DND-41 (cell line): ENCODE data around the gene DIS3L2.

ENCODE experiments used
- ATAC-seq: fragments of 200-7000 bp; cut with Tn5 transposase; 3 replicates; pipeline ENCODE4 v1.9.1; 2021; ENCODE audit warnings: low read depth; ENCODE audit not compliant: insufficient read depth
- DNase-seq: peaks from one replicate; pipeline ENCODE4 v3.0.0-alpha.2; 2020
- H2AFZ ChIP-seq: 2 replicates; pipeline ENCODE4 v1.6.0; 2012; ENCODE audit warnings: low read depth, low read length
- H3K27ac ChIP-seq: 2 replicates; pipeline ENCODE4 v1.5.1; 2012; ENCODE audit warnings: low read length, inconsistent platforms
- H3K27me3 ChIP-seq: fragments of 200-600 bp; sonication (generic); 2 replicates; pipeline ENCODE4 v1.6.0; 2012; ENCODE audit warnings: low read length, mild to moderate bottlenecking, inconsistent platforms; ENCODE audit not compliant: insufficient read depth, poor library complexity
- H3K36me3 ChIP-seq: 2 replicates; pipeline ENCODE4 v1.5.1; 2012; ENCODE audit warnings: low read length, inconsistent platforms; ENCODE audit not compliant: insufficient read depth
- H3K4me1 ChIP-seq: 2 replicates; pipeline ENCODE4 v1.5.1; 2012; ENCODE audit warnings: mild to moderate bottlenecking, low read length; ENCODE audit not compliant: insufficient read depth
- H3K4me2 ChIP-seq: 2 replicates; pipeline ENCODE4 v1.6.0; 2012; ENCODE audit warnings: mild to moderate bottlenecking, moderate library complexity, low read length, inconsistent platforms; ENCODE audit not compliant: insufficient read depth
- H3K4me3 ChIP-seq, 2 experiments: fragments of 200-600 bp in 1 of 2; shearing (Covaris generic) in 1 of 2; 2 replicates each; pipeline ENCODE4 v1.5.1; 2012 to 2016; ENCODE audit warnings: inconsistent platforms in 2 of 2, low read length in 2 of 2, mild to moderate bottlenecking in 2 of 2, low read depth in 1 of 2, moderate library complexity in 1 of 2
- H3K79me2 ChIP-seq: 2 replicates; pipeline ENCODE4 v1.6.0; 2012; ENCODE audit warnings: low read length, inconsistent platforms; ENCODE audit not compliant: insufficient read depth
- H3K9ac ChIP-seq: 2 replicates; pipeline ENCODE4 v1.6.0; 2012; ENCODE audit warnings: low read depth, mild to moderate bottlenecking, inconsistent platforms, low read length, moderate library complexity
- H3K9me3 ChIP-seq: 2 replicates; pipeline ENCODE4 v1.5.1; 2012; ENCODE audit warnings: low read length, moderate library complexity, mild to moderate bottlenecking, inconsistent platforms; ENCODE audit not compliant: insufficient read depth, severe bottlenecking
- H4K20me1 ChIP-seq: 2 replicates; pipeline ENCODE4 v1.6.0; 2012; ENCODE audit warnings: low read length; ENCODE audit not compliant: insufficient read depth
- EZH2 ChIP-seq: IDR thresholded peaks from 3 replicates; pipeline ENCODE4 v1.6.1; 2012; ENCODE audit warnings: borderline replicate concordance, low read depth, mild to moderate bottlenecking, moderate library complexity, low read length, inconsistent platforms; ENCODE audit not compliant: severe bottlenecking
- TF ChIP-seq, protein P1 (sequence below): IDR thresholded peaks from 2 replicates; pipeline ENCODE4 v1.5.1; 2012; ENCODE audit warnings: borderline replicate concordance, low read length, moderate library complexity, mild to moderate bottlenecking; ENCODE audit not compliant: poor library complexity, severe bottlenecking; ENCODE audit errors: extremely low read depth

DIS3L2 gene

DNA sequence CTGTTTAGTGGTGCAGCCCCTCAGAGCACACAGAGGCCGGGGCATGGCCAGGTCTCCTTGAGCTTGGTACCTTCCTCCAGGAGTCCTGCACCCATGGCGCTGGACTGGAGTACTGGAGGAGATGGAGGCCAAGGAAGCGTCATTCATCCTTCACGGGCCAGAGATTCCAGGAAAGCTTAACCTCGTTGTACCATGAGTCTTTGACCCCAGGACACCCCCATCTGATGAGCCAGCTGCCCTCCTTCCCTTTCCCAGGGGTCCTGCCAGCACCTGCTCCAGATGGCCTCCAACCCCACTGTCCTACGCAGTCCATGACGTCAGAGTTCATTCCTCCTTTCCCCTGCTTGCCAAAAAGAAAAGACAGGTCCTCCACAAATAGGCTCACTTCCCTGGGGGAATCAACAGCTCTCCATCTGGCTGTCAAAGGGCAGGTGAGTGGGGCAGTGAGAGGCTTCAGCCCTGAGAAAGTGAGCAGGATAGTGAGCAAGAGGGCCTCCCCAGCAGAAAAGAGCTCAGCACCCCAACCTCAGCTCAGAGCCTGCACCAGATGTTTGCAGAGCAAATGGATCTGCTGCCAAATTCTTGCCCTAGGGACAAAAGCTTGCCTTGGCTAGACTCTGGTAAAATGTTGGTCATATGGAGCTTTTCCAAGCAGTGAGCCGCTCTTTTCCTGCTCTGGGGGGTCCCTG lies 30.8 kb upstream of the DIS3L2 start:
- Histone ChIP-seq H3K4me3 (no peak overlapping the region), H3K4me2 (no peak overlapping the region), H3K36me3 (no peaks in the 10 kb centered on the region), H3K27ac (no peak overlapping the region), H3K27me3 (peaks cover 20% of the 10 kb centered on the region), H3K9ac (no peak overlapping the region), H3K4me1 (peaks cover 11% of the 10 kb centered on the region), H3K79me2 (no peaks in the 10 kb centered on the region), H3K9me3 (no peaks in the 10 kb centered on the region), H4K20me1 (0 out of 2 replicates have a peak, but pooled peaks cover 11% of the 10 kb centered on the region), H2AFZ (no peak overlapping the region)
- no peak for TF ChIP-seq EZH2
- TF ChIP-seq, protein P1, sequence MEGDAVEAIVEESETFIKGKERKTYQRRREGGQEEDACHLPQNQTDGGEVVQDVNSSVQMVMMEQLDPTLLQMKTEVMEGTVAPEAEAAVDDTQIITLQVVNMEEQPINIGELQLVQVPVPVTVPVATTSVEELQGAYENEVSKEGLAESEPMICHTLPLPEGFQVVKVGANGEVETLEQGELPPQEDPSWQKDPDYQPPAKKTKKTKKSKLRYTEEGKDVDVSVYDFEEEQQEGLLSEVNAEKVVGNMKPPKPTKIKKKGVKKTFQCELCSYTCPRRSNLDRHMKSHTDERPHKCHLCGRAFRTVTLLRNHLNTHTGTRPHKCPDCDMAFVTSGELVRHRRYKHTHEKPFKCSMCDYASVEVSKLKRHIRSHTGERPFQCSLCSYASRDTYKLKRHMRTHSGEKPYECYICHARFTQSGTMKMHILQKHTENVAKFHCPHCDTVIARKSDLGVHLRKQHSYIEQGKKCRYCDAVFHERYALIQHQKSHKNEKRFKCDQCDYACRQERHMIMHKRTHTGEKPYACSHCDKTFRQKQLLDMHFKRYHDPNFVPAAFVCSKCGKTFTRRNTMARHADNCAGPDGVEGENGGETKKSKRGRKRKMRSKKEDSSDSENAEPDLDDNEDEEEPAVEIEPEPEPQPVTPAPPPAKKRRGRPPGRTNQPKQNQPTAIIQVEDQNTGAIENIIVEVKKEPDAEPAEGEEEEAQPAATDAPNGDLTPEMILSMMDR = no peak
- ATAC-seq (no peak), DNase-seq (no peak)

DNA sequence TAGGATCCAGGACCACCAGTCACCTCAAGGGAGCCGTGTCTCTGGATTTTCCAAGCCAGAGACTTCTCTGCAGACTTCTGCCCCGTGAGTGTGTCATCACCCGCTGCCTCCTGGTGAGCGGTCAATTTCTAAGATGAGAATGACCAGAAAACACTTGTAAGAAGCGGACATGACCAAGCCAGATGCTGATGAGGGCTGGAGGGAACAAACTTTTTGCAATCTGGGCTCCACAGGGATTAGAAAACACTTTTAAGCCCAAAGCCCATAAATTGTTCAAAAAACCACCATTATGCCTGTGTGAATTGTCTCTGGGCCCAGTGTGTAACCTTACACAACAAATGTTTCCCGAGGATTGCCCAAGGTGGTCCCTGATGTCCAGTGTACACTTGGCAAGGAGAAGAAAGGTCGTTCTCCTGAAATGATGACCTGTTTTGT lies 30.0 kb upstream of the DIS3L2 start:
- H3K4me2 ChIP-seq = no peak overlapping the region
- no peak overlapping the region for H3K9ac ChIP-seq
- TF ChIP-seq, protein P1 = no peak
- no peak for TF ChIP-seq EZH2
- 0 out of 2 replicates have a peak, but pooled peaks cover 8% of the 10 kb centered on the region for H4K20me1 ChIP-seq
- no peaks in the 10 kb centered on the region for H3K36me3 ChIP-seq
- ATAC-seq = no peak
- peaks cover 3% of the 10 kb centered on the region for H3K4me1 ChIP-seq
- no peak overlapping the region for H3K27ac ChIP-seq
- no peaks in the 10 kb centered on the region for H3K9me3 ChIP-seq
- no peak overlapping the region for H2AFZ ChIP-seq
- no peaks in the 10 kb centered on the region for H3K79me2 ChIP-seq
- H3K27me3 ChIP-seq = peaks cover 13% of the 10 kb centered on the region
- no peak overlapping the region for H3K4me3 ChIP-seq
- DNase-seq = no peak

DNA sequence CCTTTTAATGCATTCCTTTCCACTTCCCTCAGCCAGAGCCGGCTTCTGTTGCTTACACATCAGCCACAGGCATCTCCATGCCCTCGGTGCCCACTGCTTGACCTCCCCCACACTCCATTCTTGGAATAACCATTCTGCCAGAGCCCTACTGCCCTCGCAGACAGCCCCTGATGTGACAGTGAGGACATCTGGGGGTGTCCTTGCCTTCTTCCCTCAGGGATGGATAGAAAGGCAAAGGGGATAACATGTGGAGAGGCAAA lies 28.9 kb upstream of the DIS3L2 start:
- H3K79me2 ChIP-seq = no peaks in the 10 kb centered on the region
- H2AFZ ChIP-seq = no peak overlapping the region
- ATAC-seq = no peak
- H3K9ac ChIP-seq = no peak overlapping the region
- H4K20me1 ChIP-seq = 0 out of 2 replicates have a peak, but pooled peaks cover under 1% of the 10 kb centered on the region
- no peaks in the 10 kb centered on the region for H3K36me3 ChIP-seq
- H3K27ac ChIP-seq = no peak overlapping the region
- H3K9me3 ChIP-seq = no peaks in the 10 kb centered on the region
- H3K27me3 ChIP-seq = peaks cover 4% of the 10 kb centered on the region
- TF ChIP-seq, protein P1 = no peak
- no peak for TF ChIP-seq EZH2
- DNase-seq = no peak
- H3K4me3 ChIP-seq = no peak overlapping the region
- H3K4me2 ChIP-seq = no peak overlapping the region
- H3K4me1 ChIP-seq = no peaks in the 10 kb centered on the region
